Endodermal cell (in vitro differentiated cells): ENCODE results near the gene INF2. TPM values are rescaled to one million over a fixed set of nuclear protein-coding genes. Genes with fewer than 3 reads are reported as not detected.

Experiments used
- DNase-seq: peaks from one replicate; pipeline ENCODE4 v3.0.0-alpha.2; 2017
- H3K27ac ChIP-seq: 2 replicates; pipeline ENCODE4 v1.5.1; 2013; ENCODE audit warnings: mild to moderate bottlenecking, low read depth, low read length, moderate library complexity
- H3K27me3 ChIP-seq: 2 replicates; pipeline ENCODE4 v1.6.1; 2013; ENCODE audit warnings: mild to moderate bottlenecking, low read length, moderate library complexity; ENCODE audit not compliant: insufficient read depth, control insufficient read depth, poor library complexity, severe bottlenecking
- H3K36me3 ChIP-seq: 2 replicates; pipeline ENCODE4 v1.7.0; 2013; ENCODE audit warnings: mild to moderate bottlenecking, low read length, moderate library complexity; ENCODE audit not compliant: control insufficient read depth, insufficient read depth
- H3K4me1 ChIP-seq: one replicate; pipeline ENCODE4 v1.7.0; 2013; ENCODE audit warnings: low read length; ENCODE audit not compliant: control insufficient read depth, insufficient read depth
- H3K4me3 ChIP-seq: 2 replicates; pipeline ENCODE4 v1.5.1; 2013; ENCODE audit warnings: mild to moderate bottlenecking, low read length, moderate library complexity
- H3K9ac ChIP-seq: 2 replicates; pipeline ENCODE4 v1.6.1; 2013; ENCODE audit warnings: mild to moderate bottlenecking, low read length, moderate library complexity; ENCODE audit not compliant: poor library complexity, severe bottlenecking; ENCODE audit errors: extremely low read depth
- H3K9me3 ChIP-seq: 2 replicates; pipeline ENCODE4 v1.6.1; 2013; ENCODE audit warnings: mild to moderate bottlenecking, low read length, moderate library complexity; ENCODE audit not compliant: control insufficient read depth
- H3K27ac Mint-ChIP-seq: 2 replicates; pipeline ENCODE4 v1.8.0; 2020; ENCODE audit warnings: mixed read lengths
- H3K27me3 Mint-ChIP-seq: 2 replicates; pipeline ENCODE4 v1.8.0; 2021; ENCODE audit warnings: mild to moderate bottlenecking, mixed read lengths; ENCODE audit not compliant: insufficient read depth
- H3K36me3 Mint-ChIP-seq: 2 replicates; pipeline ENCODE4 v1.8.0; 2020; ENCODE audit warnings: low read depth, mixed read lengths
- H3K4me1 Mint-ChIP-seq: 2 replicates; pipeline ENCODE4 v1.8.0; 2020; ENCODE audit warnings: mixed read lengths
- H3K4me3 Mint-ChIP-seq: 2 replicates; pipeline ENCODE4 v1.8.0; 2020; ENCODE audit warnings: mild to moderate bottlenecking, moderate library complexity, mixed read lengths
- H3K9me3 Mint-ChIP-seq: 2 replicates; pipeline ENCODE4 v1.8.0; 2020; ENCODE audit warnings: mild to moderate bottlenecking, mixed read lengths
- WGBS, 2 experiments: methylation state at CpG; one replicate each; pipeline versions ENCODE4 v1.1.5 to v1.1.7; 2013; ENCODE audit warnings: missing lambda C conversion rate in 2 of 2, mixed read lengths in 1 of 2; ENCODE audit not compliant: insufficient coverage in 1 of 2, insufficient read length in 1 of 2; 5-methylcytosine and 5-hydroxymethylcytosine counted together
- total RNA-seq, 2 donors: library from RNA; stranded (reverse); fragmentation: NEBNext Ultra II Directional in 1 of 2; extraction: Animal tissue kit (Norgen Biotek cat#: 25700) in 1 of 2; gene quantifications; 2 replicates in 1 of 2; 3 replicates in 1 of 2; pipeline ENCODE4 v1.2.1, GENCODE V29; 2021
- TF ChIP-seq, protein P1 (sequence below): fragments of 200-600 bp; sonication (generic); conservative IDR thresholded peaks from 2 replicates; pipeline ENCODE4 v1.5.0; 2021; ENCODE audit warnings: antibody characterized with exemption, mild to moderate bottlenecking

The INF2 gene
- total RNA-seq, 2 donors from 2014 or later = 99.7 to 114 TPM

DNA sequence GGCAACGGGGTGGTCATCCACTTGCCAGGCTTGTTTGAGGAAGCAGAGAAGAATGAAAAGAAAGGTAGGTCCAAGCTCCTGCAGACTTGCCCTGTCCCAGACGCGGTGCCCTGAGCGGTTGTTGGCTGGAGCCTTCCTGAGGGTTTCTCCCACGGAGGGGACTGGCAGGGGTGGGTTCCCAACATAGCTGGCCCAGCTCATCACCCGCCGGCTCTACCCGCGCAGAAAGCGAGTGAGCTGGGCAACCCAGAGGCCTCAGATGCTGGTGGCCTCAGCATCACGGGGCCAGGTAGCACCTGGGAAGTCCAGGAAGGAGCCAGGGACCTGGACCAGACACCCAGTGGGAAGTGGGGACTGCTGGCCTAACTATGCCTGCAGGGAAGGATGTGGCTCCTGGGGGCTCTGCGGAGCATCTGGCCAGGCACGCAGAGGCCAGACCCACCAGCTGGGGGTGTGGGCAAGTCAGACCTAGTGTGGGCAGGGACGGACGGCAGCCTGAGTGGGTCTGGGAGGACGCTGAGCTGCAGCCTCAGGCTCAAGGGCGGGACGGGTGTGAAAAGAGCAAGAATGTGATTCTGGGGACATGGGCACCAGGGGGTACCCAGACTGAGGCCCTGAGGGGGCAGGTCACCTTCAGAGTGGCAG lies 49.1 kb downstream of the INF2 start:
- DNase-seq = no peak
- H3K27me3 Mint-ChIP-seq = no peaks in the 10 kb centered on the region
- no peaks in the 10 kb centered on the region for H3K36me3 ChIP-seq
- TF ChIP-seq, protein P1, sequence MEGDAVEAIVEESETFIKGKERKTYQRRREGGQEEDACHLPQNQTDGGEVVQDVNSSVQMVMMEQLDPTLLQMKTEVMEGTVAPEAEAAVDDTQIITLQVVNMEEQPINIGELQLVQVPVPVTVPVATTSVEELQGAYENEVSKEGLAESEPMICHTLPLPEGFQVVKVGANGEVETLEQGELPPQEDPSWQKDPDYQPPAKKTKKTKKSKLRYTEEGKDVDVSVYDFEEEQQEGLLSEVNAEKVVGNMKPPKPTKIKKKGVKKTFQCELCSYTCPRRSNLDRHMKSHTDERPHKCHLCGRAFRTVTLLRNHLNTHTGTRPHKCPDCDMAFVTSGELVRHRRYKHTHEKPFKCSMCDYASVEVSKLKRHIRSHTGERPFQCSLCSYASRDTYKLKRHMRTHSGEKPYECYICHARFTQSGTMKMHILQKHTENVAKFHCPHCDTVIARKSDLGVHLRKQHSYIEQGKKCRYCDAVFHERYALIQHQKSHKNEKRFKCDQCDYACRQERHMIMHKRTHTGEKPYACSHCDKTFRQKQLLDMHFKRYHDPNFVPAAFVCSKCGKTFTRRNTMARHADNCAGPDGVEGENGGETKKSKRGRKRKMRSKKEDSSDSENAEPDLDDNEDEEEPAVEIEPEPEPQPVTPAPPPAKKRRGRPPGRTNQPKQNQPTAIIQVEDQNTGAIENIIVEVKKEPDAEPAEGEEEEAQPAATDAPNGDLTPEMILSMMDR = no peak
- H3K4me1 ChIP-seq = no peaks in the 10 kb centered on the region
- H3K4me1 Mint-ChIP-seq = no peaks in the 10 kb centered on the region
- H3K4me3 ChIP-seq = no peak overlapping the region
- WGBS, 2 experiments = 94% methylated on average over 9 to 18 of the region's 18 CpGs
- no peaks in the 10 kb centered on the region for H3K9me3 ChIP-seq
- no peak overlapping the region for H3K9ac ChIP-seq
- no peak overlapping the region for H3K27ac ChIP-seq
- peaks cover 8% of the 10 kb centered on the region for H3K36me3 Mint-ChIP-seq
- no peak overlapping the region for H3K4me3 Mint-ChIP-seq
- H3K27me3 ChIP-seq = no peaks in the 10 kb centered on the region
- H3K27ac Mint-ChIP-seq = no peak overlapping the region
- H3K9me3 Mint-ChIP-seq = no peaks in the 10 kb centered on the region

DNA sequence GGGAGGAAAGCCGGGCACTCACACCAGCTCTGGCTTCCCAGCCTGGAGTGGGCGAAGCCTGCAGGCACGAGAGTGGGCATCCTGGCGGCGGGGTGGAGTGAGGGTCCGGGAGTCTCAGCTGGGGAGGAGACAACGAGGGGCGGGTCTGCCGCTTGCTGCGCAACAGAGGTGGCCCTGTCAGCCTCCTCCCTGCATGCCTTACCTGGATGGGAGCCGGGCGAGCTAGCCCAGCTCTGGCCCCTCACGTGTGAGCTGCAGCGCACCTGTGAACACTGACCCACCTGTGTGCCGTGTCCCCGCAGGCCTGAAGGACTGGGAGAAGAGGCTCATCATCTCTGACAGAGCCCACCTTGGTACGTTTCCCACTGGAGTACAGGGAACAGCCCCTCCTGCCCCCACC lies 49.6 kb downstream of the INF2 start:
- no peaks in the 10 kb centered on the region for H3K36me3 ChIP-seq
- 93 to 95% methylated on average over 12 to 17 of the region's 17 CpGs for WGBS, 2 experiments
- no peaks in the 10 kb centered on the region for H3K27me3 ChIP-seq
- Mint-ChIP-seq H3K36me3 (peaks cover 8% of the 10 kb centered on the region), H3K4me3 (no peak overlapping the region), H3K9me3 (no peaks in the 10 kb centered on the region), H3K27ac (no peak overlapping the region), H3K27me3 (no peaks in the 10 kb centered on the region), H3K4me1 (no peaks in the 10 kb centered on the region)
- H3K4me3 ChIP-seq = no peak overlapping the region
- H3K27ac ChIP-seq = no peak overlapping the region
- H3K9ac ChIP-seq = no peak overlapping the region
- H3K9me3 ChIP-seq = no peaks in the 10 kb centered on the region
- no peaks in the 10 kb centered on the region for H3K4me1 ChIP-seq
- DNase-seq = no peak
- TF ChIP-seq, protein P1 = no peak

DNA sequence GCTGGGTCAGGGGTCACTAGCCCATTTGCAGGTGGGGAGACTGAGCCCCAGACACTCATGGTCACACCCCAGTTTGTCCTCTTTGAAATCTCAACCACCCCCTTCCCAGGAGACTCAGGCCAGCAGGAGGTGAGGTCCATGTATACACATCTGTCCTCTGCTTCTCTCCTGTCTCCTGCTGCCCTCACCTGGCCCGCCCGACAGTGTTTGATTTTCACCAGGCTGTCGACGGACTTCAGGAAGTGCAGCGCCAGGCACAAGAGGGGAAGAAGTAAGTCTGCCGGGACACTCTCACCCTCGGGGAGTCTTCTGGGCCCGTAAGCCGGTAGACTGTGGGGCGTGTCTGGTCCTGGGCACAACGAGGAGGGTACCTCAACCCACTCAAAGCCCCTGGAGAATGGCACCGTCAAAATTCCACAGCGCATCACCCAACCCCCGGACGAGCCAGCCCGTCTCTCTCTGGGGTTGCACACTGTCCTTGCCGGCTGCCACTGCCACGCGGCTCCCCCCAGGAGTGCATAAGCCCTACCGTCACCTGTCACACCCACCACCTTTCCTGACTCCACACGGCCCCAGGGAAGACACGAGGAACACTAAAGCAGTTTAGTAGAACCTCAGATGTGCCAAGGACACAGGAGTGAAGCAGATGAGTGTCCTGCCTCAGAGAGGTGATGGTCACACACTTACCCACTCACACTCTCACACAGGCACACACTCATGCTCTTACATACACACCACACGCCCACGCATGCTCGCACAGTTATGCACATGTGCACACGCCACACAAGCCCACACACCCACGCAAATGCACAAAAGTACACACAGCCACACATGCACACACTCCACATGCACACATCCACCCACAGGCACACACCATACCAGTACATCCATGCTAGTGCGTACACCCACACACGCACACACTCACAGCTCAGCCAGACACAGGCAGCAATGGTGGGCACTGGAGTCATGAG lies 50.4 kb downstream of the INF2 start:
- no peaks in the 10 kb centered on the region for H3K36me3 ChIP-seq
- H3K4me1 Mint-ChIP-seq = no peaks in the 10 kb centered on the region
- no peaks in the 10 kb centered on the region for H3K4me1 ChIP-seq
- H3K27ac Mint-ChIP-seq = no peak overlapping the region
- no peak overlapping the region for H3K27ac ChIP-seq
- 90 to 94% methylated on average over 14 to 29 of the region's 29 CpGs for WGBS, 2 experiments
- no peaks in the 10 kb centered on the region for H3K9me3 ChIP-seq
- TF ChIP-seq, protein P1 = no peak
- H3K4me3 Mint-ChIP-seq = no peak overlapping the region
- no peak for DNase-seq
- no peaks in the 10 kb centered on the region for H3K27me3 ChIP-seq
- H3K4me3 ChIP-seq = no peak overlapping the region
- H3K27me3 Mint-ChIP-seq = no peaks in the 10 kb centered on the region
- peaks cover 8% of the 10 kb centered on the region for H3K36me3 Mint-ChIP-seq
- no peaks in the 10 kb centered on the region for H3K9me3 Mint-ChIP-seq
- no peak overlapping the region for H3K9ac ChIP-seq
